Stomach (tissue), 9 donors: ENCODE measurements around the gene MTA2. TPM values are rescaled to one million over a fixed set of nuclear protein-coding genes. Genes with fewer than 3 reads are reported as not detected.

Source experiments
- DNase-seq, 2 donors: peaks; one replicate each; pipeline versions ENCODE4 v3.0.0 to v3.0.0-alpha.2; 2013 to 2019
- H3K27ac ChIP-seq, 5 donors: fragments of 200-600 bp in 4 of 5; sonication (generic) in 4 of 5; one replicate each; pipeline ENCODE4 v1.5.1; 2013 to 2019; ENCODE audit warnings: mild to moderate bottlenecking in 1 of 5, moderate library complexity in 1 of 5
- H3K27me3 ChIP-seq, 3 donors: fragments of 200-600 bp; sonication (generic); one replicate each; pipeline ENCODE4 v1.5.1; 2017 to 2019; ENCODE audit warnings: mixed run types in 1 of 3
- H3K36me3 ChIP-seq, 4 donors: fragments of 200-600 bp; sonication (generic); 1 replicate in 3 of 4; 2 replicates in 1 of 4; pipeline ENCODE4 v1.5.1; 2016 to 2019
- H3K4me1 ChIP-seq, 4 donors: fragments of 200-600 bp; sonication (generic); one replicate each; pipeline ENCODE4 v1.5.1; 2016 to 2019
- H3K4me3 ChIP-seq, 4 donors: fragments of 200-600 bp; sonication (generic) in 3 of 4; one replicate each; pipeline ENCODE4 v1.5.1; 2016 to 2019; ENCODE audit warnings: mild to moderate bottlenecking in 1 of 4
- H3K9me3 ChIP-seq, 4 donors: fragments of 200-600 bp; sonication (generic); one replicate each; pipeline ENCODE4 v1.5.1; 2016 to 2019
- CTCF ChIP-seq, 7 experiments: fragments of 450-650 bp in 4 of 7; fragments of 200-600 bp in 3 of 7; sonication (generic) in 3 of 7; IDR thresholded peaks; one replicate each; pipeline ENCODE4 v1.5.1; 2016 to 2019; ENCODE audit warnings: antibody characterized with exemption in 7 of 7, control low read depth in 2 of 7, mild to moderate bottlenecking in 1 of 7
- EP300 ChIP-seq: sonication (generic); formaldehyde crosslinking; IDR thresholded peaks from one replicate; pipeline ENCODE4 v1.6.1; 2017; ENCODE audit warnings: antibody characterized with exemption
- POLR2A ChIP-seq, 4 donors: fragments of 450-650 bp; IDR thresholded peaks; one replicate each; pipeline ENCODE4 v1.6.1; 2016; ENCODE audit warnings: antibody characterized with exemption in 4 of 4, control low read depth in 2 of 4, mild to moderate bottlenecking in 1 of 4, moderate library complexity in 1 of 4
- POLR2AphosphoS5 ChIP-seq, 3 donors: sonication (generic); formaldehyde crosslinking; IDR thresholded peaks; one replicate each; pipeline ENCODE4 v1.6.1; 2016; ENCODE audit warnings: antibody characterized with exemption in 3 of 3
- WGBS, 5 donors: extraction: QIAGEN DNeasy Blood & Tissue Kit in 3 of 5; methylation state at CpG; one replicate each; pipeline versions ENCODE4 v1.1.5 to v1.1.7; 2013 to 2018; 5-methylcytosine and 5-hydroxymethylcytosine counted together
- intact Hi-C: fragments of 100-400 bp; cut with DNase I; formaldehyde crosslinking; loops from one replicate; pipeline ENCODE4 v1.15.1; 2023; ENCODE audit warnings: low total_unique reads
- polyA plus RNA-seq, 3 donors: library from polyadenylated mRNA; stranded (reverse); fragments of 200-250 nt; gene quantifications; one replicate each; pipeline ENCODE4 v1.2.3, GENCODE V29; 2013
- total RNA-seq, 5 donors: library from RNA; depleted of rRNA; stranded (reverse); fragments of >200 nt; gene quantifications; one replicate each; pipeline versions ENCODE4 v1.1.0 to v1.2.3, GENCODE V29; 2014 to 2016
- donor health status: healthy with polysubstance abuse.
- donor health status: Bipolar disorder and iron deficiency.
- donor health status: healthy.

MTA2 gene
- total and polyA plus RNA-seq, 8 donors, result 32.8 to 110 (median 56.5) TPM

- no peak for DNase-seq
- no peaks in the 10 kb centered on the region for H3K9me3 ChIP-seq
- peaks cover 40 to 62% (median 55%) of the 10 kb centered on the region in 4 donors for H3K36me3 ChIP-seq
- H3K27me3 ChIP-seq, result no peaks in the 10 kb centered on the region
- peak overlapping the region; percentile 89 to 94 (median 92) for H3K27ac ChIP-seq
- H3K4me1 ChIP-seq, result peaks cover 20 to 51% (median 35%) of the 10 kb centered on the region in 4 donors
- intact Hi-C loops, result no loop called here
- WGBS, 5 donors, result 9 to 13% (median 12%) methylated on average over 11 of the region's 11 CpGs
- TF ChIP-seq EP300 (no peak), POLR2A (IDR thresholded peaks at IDR 0.05) (no peak), CTCF (IDR thresholded peaks at IDR 0.05) (no peak), POLR2AphosphoS5 (IDR thresholded peaks at IDR 0.05) (no peak)
- peak overlapping the region; percentile 68 to 98 (median 84) for H3K4me3 ChIP-seq
Measured at GRCh38 chr11:62645671-62645945, 43.9 kb upstream of the MTA2 start.

- intact Hi-C loops, result no loop called here
- H3K9me3 ChIP-seq, result no peaks in the 10 kb centered on the region
- DNase-seq, result no peak
- peak overlapping the region in 1 of 5 donors; percentile 22 for H3K27ac ChIP-seq
- peaks cover 35 to 57% (median 53%) of the 10 kb centered on the region in 4 donors for H3K36me3 ChIP-seq
- peaks cover 20 to 49% (median 35%) of the 10 kb centered on the region in 4 donors for H3K4me1 ChIP-seq
- no peak for TF ChIP-seq CTCF (IDR thresholded peaks at IDR 0.05)
- no peak for TF ChIP-seq POLR2AphosphoS5 (IDR thresholded peaks at IDR 0.05)
- TF ChIP-seq POLR2A (IDR thresholded peaks at IDR 0.05), result no peak
- no peak for TF ChIP-seq EP300
- no peaks in the 10 kb centered on the region for H3K27me3 ChIP-seq
- 81 to 91% (median 87%) methylated on average over 8 of the region's 8 CpGs for WGBS, 5 donors
- H3K4me3 ChIP-seq, result peak overlapping the region in 1 of 4 donors; percentile 98
Measured at GRCh38 chr11:62644220-62644619, 42.6 kb upstream of the MTA2 start.

- WGBS, 5 donors, result 46 to 69% (median 53%) methylated on average over 6 of the region's 6 CpGs
- Histone ChIP-seq H3K9me3 (no peaks in the 10 kb centered on the region), H3K27ac (peak overlapping the region in 1 of 5 donors; percentile 7), H3K27me3 (no peaks in the 10 kb centered on the region), H3K36me3 (peaks cover 74 to 100% (median 100%) of the 10 kb centered on the region in 4 donors), H3K4me1 (peaks cover 6 to 12% (median 10%) of the 10 kb centered on the region in 4 donors), H3K4me3 (no peak overlapping the region)
- no peak for DNase-seq
- intact Hi-C loops, result no loop called here
- TF ChIP-seq POLR2A (IDR thresholded peaks at IDR 0.05) (no peak), POLR2AphosphoS5 (IDR thresholded peaks at IDR 0.05) (no peak), EP300 (no peak), CTCF (IDR thresholded peaks at IDR 0.05) (no peak)
Measured at GRCh38 chr11:62632492-62632891, 30.8 kb upstream of the MTA2 start.

- no peak overlapping the region for H3K27ac ChIP-seq
- no peak for DNase-seq
- H3K36me3 ChIP-seq, result peaks cover 76 to 84% (median 81%) of the 10 kb centered on the region in 4 donors
- H3K27me3 ChIP-seq, result no peaks in the 10 kb centered on the region
- H3K4me1 ChIP-seq, result peaks cover under 1 to 7% (median 3%) of the 10 kb centered on the region in 4 donors
- H3K4me3 ChIP-seq, result no peak overlapping the region
- intact Hi-C loops, result no loop called here
- 77 to 94% (median 83%) methylated on average over 3 of the region's 3 CpGs for WGBS, 5 donors
- TF ChIP-seq POLR2AphosphoS5 (IDR thresholded peaks at IDR 0.05), result no peak
- TF ChIP-seq POLR2A (IDR thresholded peaks at IDR 0.05), result no peak
- TF ChIP-seq EP300, result no peak
- TF ChIP-seq CTCF (IDR thresholded peaks at IDR 0.05), result no peak
- no peaks in the 10 kb centered on the region for H3K9me3 ChIP-seq
Measured at GRCh38 chr11:62627713-62628112, 26.0 kb upstream of the MTA2 start.
